ENCODE data around the gene NKAIN2.

The NKAIN2 gene

DNA sequence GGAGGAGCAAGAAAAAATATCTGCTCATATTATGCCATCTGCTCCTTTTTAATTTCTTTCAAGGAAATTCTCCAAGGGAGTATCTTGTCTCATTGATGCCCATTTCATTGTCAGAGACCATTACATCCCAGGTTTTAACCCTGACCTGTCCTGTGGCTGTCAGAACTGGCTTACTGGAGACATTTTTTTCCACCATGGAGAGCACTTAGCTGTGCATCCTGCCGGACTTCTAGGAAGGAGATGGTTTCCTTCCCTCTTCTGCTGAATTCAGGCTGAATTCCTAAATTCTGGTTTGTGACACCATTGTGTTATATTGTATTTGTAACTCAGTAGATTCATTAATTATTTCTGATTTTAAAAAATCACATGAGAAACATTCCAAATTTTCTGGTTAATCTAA is 70.3 kb downstream of the NKAIN2 start:
- TF ChIP-seq CTCF (IDR thresholded peaks at IDR 0.05; ENCODE audit: low read depth, low read length) = no peak

GRCh38 chr6:123875784-123876183 is 72.1 kb downstream of the NKAIN2 start:
- no peak overlapping the region for H3K4me3 ChIP-seq (ENCODE audit: low read depth, low read length)
- TF ChIP-seq CTCF (IDR thresholded peaks at IDR 0.05; ENCODE audit: low read depth, low read length) = no peak

More for the DNA sequence above, 70.3 kb downstream of the NKAIN2 start:
- no peak overlapping the region for H3K4me3 ChIP-seq (ENCODE audit: low read depth, low read length)

DNA sequence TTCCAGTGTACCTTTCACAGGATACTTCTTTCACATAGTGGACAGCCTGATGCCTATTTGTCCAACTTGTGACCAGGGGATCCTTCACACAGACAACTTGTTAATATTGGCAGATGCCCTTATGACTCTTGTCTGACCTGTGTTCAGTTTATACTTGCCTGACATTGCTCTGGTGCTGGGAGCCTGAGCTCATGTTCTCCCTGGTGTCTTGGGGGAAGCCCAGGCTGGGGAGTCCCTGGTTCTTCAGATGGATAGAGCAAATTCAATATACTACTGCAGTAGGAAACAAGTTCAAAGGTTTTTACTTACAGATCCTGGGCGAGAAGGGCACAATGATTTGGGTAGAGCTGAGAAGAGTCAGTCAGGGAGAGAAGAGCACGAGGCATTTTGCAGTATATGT is 76.1 kb downstream of the NKAIN2 start:
- TF ChIP-seq CTCF (IDR thresholded peaks at IDR 0.05; ENCODE audit: low read depth, low read length) = no peak
- no peak overlapping the region for H3K4me3 ChIP-seq (ENCODE audit: low read depth, low read length)

DNA sequence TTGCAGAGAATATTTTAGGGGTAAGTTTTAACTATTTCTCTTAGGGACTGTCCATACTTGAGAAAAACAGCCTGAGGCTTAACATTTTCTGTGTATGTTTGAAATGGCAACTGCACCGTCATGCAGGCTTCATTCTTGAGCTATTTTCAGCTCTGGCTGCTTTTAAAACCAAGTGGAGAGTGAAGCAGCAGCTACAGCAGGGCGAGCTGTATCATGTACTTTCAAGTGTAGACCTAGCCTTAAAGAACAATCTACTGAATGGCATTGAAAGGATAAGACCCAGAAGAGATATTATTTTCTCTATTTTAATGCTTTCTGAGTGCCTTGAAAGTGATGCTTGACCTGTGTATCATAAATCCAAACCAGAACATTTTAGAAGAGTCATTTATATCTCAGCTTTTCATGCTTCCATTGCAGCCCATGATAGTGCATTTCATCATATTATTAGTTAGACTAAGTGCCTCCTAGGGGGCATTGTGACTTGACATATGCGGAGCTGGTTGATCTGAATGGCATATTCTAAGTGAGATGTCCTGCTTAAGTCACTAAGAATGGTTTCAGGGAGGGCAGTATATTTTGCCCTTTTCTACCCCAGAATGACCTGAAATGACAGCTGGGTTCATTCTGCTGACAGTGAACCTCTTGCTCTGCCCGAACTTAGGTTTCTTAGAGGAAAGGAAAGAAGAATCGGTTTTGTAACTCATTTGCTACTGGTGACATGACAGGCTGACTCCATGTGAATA is 85.3 kb downstream of the NKAIN2 start:
- no peak overlapping the region for H3K4me3 ChIP-seq (ENCODE audit: low read depth, low read length)
- no peak for TF ChIP-seq CTCF (IDR thresholded peaks at IDR 0.05; ENCODE audit: low read depth, low read length)

- no peak for TF ChIP-seq CTCF (IDR thresholded peaks at IDR 0.05; ENCODE audit: low read depth, low read length)
- H3K4me3 ChIP-seq (ENCODE audit: low read depth, low read length) = no peak overlapping the region
These were observed 91.7 kb downstream of the NKAIN2 start for GRCh38 chr6:123895346-123895745.

DNA sequence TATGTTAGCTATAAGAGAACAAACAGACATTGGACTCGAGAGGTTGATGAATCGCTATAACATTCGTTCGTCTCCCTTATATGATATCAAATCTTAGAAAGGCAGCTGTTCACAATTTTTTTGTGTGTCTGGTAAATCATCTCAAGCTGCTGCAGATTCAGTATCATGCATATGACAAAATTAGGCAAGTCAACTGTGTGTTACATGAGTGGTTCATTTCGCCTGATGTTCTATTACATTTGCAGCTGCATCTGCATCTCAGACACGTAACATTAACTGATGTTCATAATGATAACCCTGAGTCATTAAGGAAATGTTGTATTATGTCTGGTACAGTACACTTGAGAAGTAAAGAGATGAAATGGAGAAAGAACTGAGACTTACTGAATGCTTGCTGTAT is 92.1 kb downstream of the NKAIN2 start:
- TF ChIP-seq CTCF (IDR thresholded peaks at IDR 0.05; ENCODE audit: low read depth, low read length) = no peak
- no peak overlapping the region for H3K4me3 ChIP-seq (ENCODE audit: low read depth, low read length)

GRCh38 chr6:123896869-123897268 is 93.2 kb downstream of the NKAIN2 start:
- no peak overlapping the region for H3K4me3 ChIP-seq (ENCODE audit: low read depth, low read length)
- no peak for TF ChIP-seq CTCF (IDR thresholded peaks at IDR 0.05; ENCODE audit: low read depth, low read length)
